Cardiac septum (tissue), 1 donor: ENCODE results near the gene MAP3K21. TPM values are rescaled to one million over a fixed set of nuclear protein-coding genes. Genes with fewer than 3 reads are reported as not detected.

Source experiments
- DNase-seq: peaks from one replicate; pipeline ENCODE4 v3.0.0-alpha.2; 2020; ENCODE audit warnings: low spot score
- intact Hi-C: fragments of 100-400 bp; cut with DNase I; formaldehyde crosslinking; loops from one replicate; pipeline ENCODE4 v1.14.0; 2022
- total RNA-seq: library from RNA; stranded (reverse); fragmentation: NEBNext Ultra II Directional; extraction: Animal tissue kit (Norgen Biotek cat#: 25700); gene quantifications from one replicate; pipeline ENCODE4 v1.2.1, GENCODE V29; 2021
- donor health status: DM: no; HTN: no; CAD: no.

Gene MAP3K21
- total RNA-seq, 1 donor from 2014 or later = 0.27 TPM

DNA sequence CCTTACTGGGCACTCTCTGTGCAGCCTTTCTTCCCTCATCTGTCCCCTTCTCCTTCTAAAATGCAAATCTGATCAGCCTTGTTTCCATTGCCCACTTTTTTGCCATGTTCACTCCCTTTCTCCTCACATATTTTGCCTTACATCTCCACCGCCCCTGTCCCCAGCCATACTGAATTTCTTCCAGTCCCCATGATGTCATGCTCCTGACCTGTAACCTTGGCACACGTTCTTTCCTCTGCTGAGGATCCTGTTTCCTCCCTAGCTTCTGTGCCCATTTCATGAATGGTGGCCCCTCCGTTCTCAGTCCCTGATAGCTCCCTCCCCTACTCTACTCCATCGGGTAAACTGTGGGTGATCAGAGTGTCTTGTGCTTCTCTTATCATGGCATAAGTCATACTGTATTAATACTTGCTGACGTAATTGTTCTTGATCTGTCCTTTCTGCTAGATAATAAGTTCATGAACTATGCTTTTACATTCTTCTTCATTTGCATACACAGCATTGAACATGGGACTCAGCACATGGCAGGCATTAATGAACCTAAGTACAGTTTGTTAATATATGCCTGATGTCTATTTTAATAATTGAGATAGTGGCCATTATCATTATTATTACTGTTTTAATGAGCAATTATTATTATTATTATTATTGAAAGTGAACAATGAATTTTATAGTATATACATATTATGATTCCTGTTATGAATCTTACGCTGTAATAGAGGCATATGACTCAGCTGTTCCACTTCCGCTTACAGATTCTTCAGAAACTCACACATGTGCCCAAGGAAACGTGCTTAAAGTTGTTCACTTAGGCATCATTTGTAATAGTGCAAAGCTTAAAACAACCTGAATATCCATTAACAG is 28.5 kb downstream of the MAP3K21 start:
- no peak for DNase-seq
- intact Hi-C loops = no loop called here

DNA sequence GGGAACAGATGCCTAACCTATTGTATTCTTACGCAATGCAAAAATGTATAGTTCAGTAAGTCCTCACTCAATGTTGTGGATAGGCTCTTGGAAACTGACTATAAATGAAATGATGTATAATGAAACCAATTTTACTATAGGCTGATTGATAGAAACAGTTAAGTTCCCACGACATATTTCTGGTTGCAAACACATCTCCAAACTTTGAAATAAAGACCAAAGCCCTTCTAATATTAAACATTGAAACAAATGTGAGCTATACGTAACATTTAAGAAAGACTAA is 29.1 kb downstream of the MAP3K21 start:
- no peak for DNase-seq
- intact Hi-C loops = no loop called here

GRCh38 chr1:233357595-233358397 is 30.3 kb downstream of the MAP3K21 start:
- no peak for DNase-seq
- intact Hi-C loops = no loop called here

GRCh38 chr1:233359431-233359830 is 31.9 kb downstream of the MAP3K21 start:
- no peak for DNase-seq
- intact Hi-C loops = no loop called here

DNA sequence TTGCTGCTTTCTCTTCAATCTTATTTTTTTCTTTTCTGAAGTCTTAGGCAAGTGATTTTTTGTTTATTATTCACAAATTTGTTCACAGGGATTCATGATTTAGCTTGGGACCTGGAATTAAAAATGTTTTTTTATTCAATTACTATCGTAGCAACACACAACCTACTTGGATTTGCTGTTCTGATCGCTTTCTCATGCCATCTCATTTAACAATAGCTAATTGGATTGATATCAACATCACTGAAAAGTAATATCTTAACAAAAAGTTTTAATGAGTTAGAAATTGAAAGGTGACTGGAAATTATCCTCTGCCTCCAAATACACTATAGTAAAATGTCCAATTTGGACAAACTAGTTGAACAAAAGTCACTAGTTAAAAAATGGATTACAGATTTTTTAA is 32.4 kb downstream of the MAP3K21 start:
- intact Hi-C loops = loop anchor here (10.0 kb wide), 1 partner anchor 705 kb away; no protein-coding TSS in a partner anchor

DNA sequence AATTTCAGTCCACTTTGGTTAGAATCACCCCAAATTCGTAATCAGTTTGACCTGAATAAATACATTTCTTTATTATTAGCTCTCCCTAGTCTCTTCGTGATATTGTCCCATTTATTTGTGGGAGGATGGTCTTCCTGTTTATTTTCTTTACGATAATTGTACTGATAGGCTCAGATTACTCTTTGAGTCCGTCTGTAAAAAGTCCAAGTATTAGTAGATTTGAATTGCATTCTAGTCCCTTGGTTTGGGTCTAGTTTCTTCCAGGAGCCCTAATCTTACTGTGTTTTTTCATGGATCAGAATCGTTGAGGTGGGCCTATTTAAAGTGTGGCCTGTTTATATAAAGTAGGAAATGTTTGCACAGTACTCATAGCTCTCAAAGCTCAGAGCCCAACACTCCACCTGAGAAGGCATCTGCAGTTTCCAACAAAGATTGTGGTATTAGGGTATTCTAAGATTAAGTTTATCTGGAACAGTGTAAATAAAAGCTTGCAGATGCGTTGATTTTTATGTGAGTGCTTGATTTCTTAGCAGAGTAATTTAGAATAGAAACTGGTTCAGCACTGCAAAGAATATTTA is 33.1 kb downstream of the MAP3K21 start:
- intact Hi-C loops = loop anchor here (10.0 kb wide), 1 partner anchor 704 kb away; no protein-coding TSS in a partner anchor
- DNase-seq = no peak

More for the DNA sequence above, 32.4 kb downstream of the MAP3K21 start:
- no peak for DNase-seq

- intact Hi-C loops = loop anchor here (10.0 kb wide), 1 partner anchor 703 kb away; no protein-coding TSS in a partner anchor
- DNase-seq = no peak
Measured at GRCh38 chr1:233361876-233362275, 34.4 kb downstream of the MAP3K21 start.

DNA sequence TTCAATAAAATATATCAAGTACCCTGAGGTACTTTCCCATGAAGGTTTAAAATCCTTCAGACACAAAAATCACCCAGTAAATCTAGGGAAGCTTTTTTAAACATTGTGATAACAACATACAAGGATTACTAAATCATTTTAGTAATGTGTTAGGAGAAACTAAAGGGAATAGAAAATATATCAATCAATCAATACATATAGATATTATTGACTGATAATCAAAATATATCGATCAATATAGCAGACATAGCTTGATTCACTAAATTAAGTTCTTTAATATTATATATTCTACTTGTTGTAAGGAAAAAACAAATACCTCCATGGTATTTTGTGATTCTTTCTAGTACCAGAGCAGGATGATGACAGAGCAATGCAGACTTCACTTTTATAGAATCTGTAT is 35.2 kb downstream of the MAP3K21 start:
- intact Hi-C loops = loop anchor here (10.0 kb wide), 1 partner anchor 702 kb away; no protein-coding TSS in a partner anchor
- DNase-seq = no peak

- intact Hi-C loops = loop anchor here (10.0 kb wide), 1 partner anchor 701 kb away; no protein-coding TSS in a partner anchor
- DNase-seq = no peak
Measured at GRCh38 chr1:233364026-233364425, 36.5 kb downstream of the MAP3K21 start.

DNA sequence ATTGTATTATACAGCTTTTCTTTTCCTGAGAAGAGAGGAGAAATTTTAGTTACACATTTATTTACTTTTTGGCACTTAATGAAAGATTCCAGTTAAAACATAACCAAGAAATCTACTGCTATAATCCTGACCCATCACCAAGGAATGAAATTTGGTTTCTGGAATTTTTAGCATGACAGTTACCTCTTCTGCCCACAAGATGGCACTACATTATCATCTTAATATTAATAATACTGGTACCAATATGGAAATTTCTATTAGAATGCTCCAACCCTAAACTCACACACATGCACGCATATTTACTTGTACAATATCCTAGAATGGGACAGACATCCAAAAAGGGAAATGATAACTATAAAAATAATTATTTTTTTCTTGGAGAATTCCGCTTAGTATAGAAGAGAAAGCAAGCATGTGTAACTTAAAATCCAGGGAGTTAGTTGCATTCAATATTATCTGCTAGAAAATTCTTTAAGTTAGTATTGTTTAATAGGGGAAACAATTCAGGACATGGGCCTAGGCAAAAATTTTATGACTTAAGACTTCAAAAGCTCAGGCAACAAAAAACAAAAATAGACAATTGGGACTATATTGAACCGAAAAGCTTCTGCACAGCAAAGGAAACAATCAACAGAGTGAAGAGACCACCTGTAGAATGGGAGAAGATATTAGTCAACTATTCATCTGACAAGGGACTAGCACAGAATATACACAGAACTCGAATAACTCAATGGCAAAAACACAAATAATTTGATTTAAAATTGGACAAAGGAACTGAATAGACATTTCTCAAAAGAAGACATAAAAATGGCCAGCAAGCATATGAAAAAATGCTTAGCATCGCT is 37.4 kb downstream of the MAP3K21 start:
- intact Hi-C loops = loop anchor here (10.0 kb wide), 1 partner anchor 700 kb away; no protein-coding TSS in a partner anchor
- no peak for DNase-seq

DNA sequence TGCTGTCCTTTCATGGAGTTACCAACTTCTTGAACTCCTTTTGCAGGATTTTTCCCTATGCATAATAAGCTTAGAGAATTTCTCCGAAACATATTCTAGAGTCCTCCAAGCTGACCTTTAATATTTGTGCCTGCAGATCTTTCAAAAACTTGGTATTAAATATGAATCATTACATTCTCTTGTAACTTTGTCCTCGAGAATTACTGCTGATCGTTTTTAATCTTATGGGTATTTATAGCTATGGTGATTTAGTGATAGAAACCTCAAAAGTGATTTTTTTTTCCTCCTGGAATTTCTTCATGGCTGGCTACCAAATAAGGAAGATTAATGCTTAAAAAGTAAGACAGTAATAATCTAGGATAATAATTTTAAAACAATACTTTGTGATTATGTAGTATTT is 39.1 kb downstream of the MAP3K21 start:
- no peak for DNase-seq
- intact Hi-C loops = loop anchor here (10.0 kb wide), 1 partner anchor 698 kb away; no protein-coding TSS in a partner anchor

DNA sequence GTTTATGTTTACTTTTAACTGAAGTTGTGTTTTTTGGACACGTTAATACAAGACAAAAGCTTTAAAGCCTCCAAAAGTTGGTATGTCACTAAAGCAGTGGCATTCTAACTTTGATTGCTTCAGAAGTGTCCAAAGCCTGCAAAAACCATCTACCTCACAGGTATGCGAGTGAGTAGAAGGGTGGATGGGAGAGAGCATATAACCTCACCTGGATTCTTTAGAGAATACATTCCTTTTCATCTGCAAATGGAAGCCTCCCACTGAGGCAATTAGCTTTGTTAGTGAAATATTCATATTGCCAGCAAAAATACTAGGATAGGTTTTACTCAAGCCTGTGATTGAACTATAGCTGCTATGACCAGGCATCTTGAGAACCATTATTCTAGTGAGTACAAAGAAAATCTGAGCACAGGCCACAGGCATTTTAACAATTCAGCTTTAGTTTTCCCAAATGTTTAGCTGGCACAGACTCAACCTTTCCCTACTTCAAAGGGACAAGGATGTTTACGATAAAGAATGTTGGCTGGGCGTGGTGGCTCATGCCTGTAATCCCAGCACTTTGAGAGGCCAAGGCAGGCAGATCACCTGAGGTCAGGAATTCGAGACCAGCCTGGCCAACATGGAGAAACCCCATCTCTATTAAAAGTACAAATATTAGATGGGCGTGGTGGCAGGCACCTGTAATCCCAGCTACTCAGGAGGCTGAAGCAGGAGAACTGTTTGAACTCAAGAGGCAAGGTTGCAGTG is 39.7 kb downstream of the MAP3K21 start:
- intact Hi-C loops = loop anchor here (10.0 kb wide), 1 partner anchor 698 kb away; no protein-coding TSS in a partner anchor
- no peak for DNase-seq

DNA sequence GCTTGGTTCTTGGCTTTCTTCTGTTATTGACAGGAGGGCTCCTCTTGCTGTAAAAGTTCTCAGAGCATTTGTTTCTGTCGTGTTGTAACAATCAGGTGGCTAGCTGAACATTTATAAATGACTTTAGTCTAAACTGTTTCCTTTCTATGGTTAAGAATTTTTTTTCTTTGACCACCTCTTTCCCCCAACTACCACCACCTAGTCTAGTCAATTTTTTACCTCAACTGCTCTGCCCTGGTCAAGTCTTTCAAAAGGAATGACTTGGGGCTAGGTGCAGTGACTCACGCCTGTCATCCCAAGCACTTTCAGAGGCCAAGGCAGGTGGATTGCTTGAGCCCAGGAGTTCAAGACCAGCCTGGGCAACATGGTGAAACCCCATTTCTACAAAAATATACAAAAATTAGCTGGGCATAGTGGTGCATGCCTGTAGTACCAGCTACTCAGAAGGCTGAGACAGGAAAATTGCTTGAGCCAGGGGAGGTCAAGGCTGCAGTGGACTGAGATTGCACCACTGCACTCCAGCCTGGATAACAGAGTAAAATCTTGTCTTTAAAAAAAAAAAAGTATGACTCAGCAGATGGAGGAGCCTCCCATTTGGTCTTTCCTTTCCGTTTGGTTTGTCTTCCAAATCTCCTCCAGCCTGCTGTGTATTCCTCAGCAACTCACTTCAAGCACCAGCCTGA is 40.7 kb downstream of the MAP3K21 start:
- intact Hi-C loops = loop anchor here (10.0 kb wide), 1 partner anchor 697 kb away; no protein-coding TSS in a partner anchor
- no peak for DNase-seq

GRCh38 chr1:233368789-233369130 is 41.2 kb downstream of the MAP3K21 start:
- DNase-seq = no peak
- intact Hi-C loops = loop anchor here (10.0 kb wide), 1 partner anchor 696 kb away; no protein-coding TSS in a partner anchor

GRCh38 chr1:233372218-233373120 is 44.9 kb downstream of the MAP3K21 start:
- intact Hi-C loops = no loop called here
- no peak for DNase-seq

DNA sequence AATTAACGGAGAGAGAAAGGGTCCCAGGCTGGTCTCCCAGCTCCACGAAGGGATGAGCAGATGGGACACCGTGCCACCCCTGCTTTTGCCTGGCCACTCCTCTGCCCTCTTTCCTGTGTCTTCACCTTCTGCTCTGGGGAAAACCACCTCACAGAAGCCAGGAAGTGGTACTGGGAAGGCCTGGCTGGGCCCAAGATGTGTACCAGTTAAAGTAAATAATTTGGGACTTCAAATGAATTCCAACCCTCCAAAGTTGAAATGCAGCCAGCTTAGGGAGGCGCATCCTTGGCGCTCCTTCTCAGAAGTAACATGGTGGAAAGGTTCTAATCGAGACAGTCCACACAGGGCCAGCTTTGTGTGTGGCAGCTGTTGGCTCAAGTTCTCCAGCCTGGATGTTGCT is 45.7 kb downstream of the MAP3K21 start:
- intact Hi-C loops = no loop called here
- DNase-seq = no peak

DNA sequence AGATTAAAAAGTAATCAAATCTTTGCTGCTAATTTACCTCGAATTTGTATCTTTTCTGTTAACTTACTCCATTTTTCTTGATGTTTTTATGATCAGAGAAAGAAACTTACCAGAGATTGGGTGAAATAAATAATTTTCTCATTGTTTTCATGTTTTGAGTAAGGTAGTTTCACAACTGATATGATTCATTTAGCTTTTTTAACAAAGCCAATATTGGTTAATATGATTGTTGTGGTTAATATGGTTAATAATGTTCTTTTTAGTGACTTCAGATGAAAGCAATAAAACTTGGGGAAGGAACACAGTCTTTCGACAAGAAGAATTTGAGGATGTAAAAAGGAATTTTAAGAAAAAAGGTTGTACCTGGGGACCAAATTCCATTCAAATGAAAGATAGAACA is 48.1 kb downstream of the MAP3K21 start:
- DNase-seq = no peak
- intact Hi-C loops = no loop called here
